ENCODE data around the gene MACF1. TPM values are rescaled to one million over a fixed set of nuclear protein-coding genes. Genes with fewer than 3 reads are reported as not detected.

MACF1 gene
- total RNA-seq, 1 experiment from 2014 or later: 190 TPM

DNA sequence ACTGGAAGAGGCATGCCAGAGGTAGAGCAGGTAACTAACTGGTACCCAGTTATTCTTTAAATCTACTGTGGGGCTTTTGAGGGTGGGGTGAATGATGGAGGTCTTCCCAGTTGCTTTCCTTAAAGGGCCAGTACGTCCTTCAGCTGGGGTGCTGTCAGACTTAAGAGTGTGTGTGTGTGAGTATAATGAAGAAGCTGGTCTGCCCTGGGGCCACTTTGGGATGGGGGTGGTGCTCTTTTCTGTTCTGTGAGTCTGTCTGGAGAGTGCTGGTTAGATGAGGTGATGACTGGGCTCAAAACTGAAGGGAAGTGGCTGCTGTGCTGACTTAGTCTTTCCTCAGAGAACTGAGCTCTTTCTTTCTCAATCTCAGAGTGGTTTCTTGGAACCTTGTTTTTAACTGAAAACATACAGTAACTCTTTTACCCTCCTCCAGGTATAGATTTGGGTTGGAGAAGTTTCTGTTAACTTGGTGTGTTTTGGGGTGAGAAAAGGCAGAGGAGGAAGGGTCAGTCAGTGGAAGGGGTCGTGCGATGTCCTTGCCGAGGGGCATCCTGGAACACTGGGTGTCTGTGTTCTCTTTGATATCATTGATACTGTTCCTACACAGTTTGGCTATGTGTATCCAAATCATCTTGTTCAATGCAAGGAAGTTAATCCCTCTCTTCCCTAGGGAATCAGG is 746 bp downstream of the MACF1 start:
- H3K79me2 ChIP-seq (ENCODE audit: insufficient read depth, low read length): peaks cover 14% of the 10 kb centered on the region; the same call in 1 of the 2 replicates
- TF ChIP-seq, protein P1, sequence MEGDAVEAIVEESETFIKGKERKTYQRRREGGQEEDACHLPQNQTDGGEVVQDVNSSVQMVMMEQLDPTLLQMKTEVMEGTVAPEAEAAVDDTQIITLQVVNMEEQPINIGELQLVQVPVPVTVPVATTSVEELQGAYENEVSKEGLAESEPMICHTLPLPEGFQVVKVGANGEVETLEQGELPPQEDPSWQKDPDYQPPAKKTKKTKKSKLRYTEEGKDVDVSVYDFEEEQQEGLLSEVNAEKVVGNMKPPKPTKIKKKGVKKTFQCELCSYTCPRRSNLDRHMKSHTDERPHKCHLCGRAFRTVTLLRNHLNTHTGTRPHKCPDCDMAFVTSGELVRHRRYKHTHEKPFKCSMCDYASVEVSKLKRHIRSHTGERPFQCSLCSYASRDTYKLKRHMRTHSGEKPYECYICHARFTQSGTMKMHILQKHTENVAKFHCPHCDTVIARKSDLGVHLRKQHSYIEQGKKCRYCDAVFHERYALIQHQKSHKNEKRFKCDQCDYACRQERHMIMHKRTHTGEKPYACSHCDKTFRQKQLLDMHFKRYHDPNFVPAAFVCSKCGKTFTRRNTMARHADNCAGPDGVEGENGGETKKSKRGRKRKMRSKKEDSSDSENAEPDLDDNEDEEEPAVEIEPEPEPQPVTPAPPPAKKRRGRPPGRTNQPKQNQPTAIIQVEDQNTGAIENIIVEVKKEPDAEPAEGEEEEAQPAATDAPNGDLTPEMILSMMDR (conservative IDR thresholded peaks at IDR 0.05): no peak
- H3K79me1 ChIP-seq (ENCODE audit: insufficient read depth, low read depth, low read length, poor library complexity, severe bottlenecking): no peaks in the 10 kb centered on the region
- no peaks in the 10 kb centered on the region for H3K27me3 ChIP-seq (ENCODE audit: insufficient read depth, low read length)
- H3K36me3 Mint-ChIP-seq (ENCODE audit: insufficient read depth in 1 of 3, low read depth in 3 of 3): peaks cover 0 to 3% (median 2%) of the 10 kb centered on the region in 3 experiments; a peak in 1 of 7 replicates
- DNase-seq: no peak
- H3K14ac ChIP-seq (ENCODE audit: insufficient read depth, low read length): no peak overlapping the region
- no peak overlapping the region for H2BK120ac ChIP-seq (ENCODE audit: low read depth, low read length, poor library complexity, severe bottlenecking)
- no peak overlapping the region for H3K56ac ChIP-seq (ENCODE audit: insufficient read length, low read depth, low read length)
- no peak overlapping the region for H4K8ac ChIP-seq (replicated peaks; ENCODE audit: insufficient read length, low read depth, low read length)
- no peaks in the 10 kb centered on the region for H3K9me3 ChIP-seq (ENCODE audit: control insufficient read depth, low read depth, low read length)
- H3K4me2 ChIP-seq (ENCODE audit: insufficient read depth, insufficient read length, low read length): no peak overlapping the region
- WGBS (ENCODE audit: extremely low coverage, insufficient read length, low lambda C conversion rate): no CpG with 5 or more reads among the region's 4 CpGs
- H2AK5ac ChIP-seq (ENCODE audit: insufficient read length, low read length): no peak overlapping the region
- H3K27ac Mint-ChIP-seq: peak overlapping the region; percentile 31 to 96 (median 87)
- no peak overlapping the region for H2BK5ac ChIP-seq (ENCODE audit: insufficient read length, low read length)
- peaks cover 8% of the 10 kb centered on the region for H3K4me1 ChIP-seq (ENCODE audit: insufficient read depth, low read length)
- no peaks in the 10 kb centered on the region; the same call in 1 of the 2 replicates for H3K27me3 Mint-ChIP-seq (ENCODE audit: low read depth)
- H2AFZ ChIP-seq (ENCODE audit: low read length): no peak overlapping the region
- H3K23ac ChIP-seq (ENCODE audit: insufficient read length, low read depth, low read length): no peak overlapping the region
- H3K4ac ChIP-seq (ENCODE audit: low read depth, low read length): no peak overlapping the region
- no peak overlapping the region for H2BK15ac ChIP-seq (ENCODE audit: low read depth, low read length)
- no peaks in the 10 kb centered on the region; a peak in 1 of 5 replicates for H3K9me3 Mint-ChIP-seq
- no peaks in the 10 kb centered on the region for H4K20me1 ChIP-seq (ENCODE audit: control insufficient read depth, insufficient read depth, insufficient read length)
- no peak overlapping the region for H4K5ac ChIP-seq (ENCODE audit: insufficient read length, low read depth, low read length)
- H2BK20ac ChIP-seq (ENCODE audit: low read depth, low read length, poor library complexity, severe bottlenecking): no peak overlapping the region
- H3T11ph ChIP-seq (ENCODE audit: low read length): no peak overlapping the region
- no peak overlapping the region for H2BK12ac ChIP-seq (ENCODE audit: insufficient read length, low read depth, low read length)
- no peaks in the 10 kb centered on the region for H3K23me2 ChIP-seq (ENCODE audit: insufficient read length, low read depth, low read length, poor library complexity, severe bottlenecking)
- H3K4me1 Mint-ChIP-seq: peaks cover 20 to 30% of the 10 kb centered on the region in 2 experiments
- no peak overlapping the region for H3K9ac ChIP-seq (ENCODE audit: extremely low read depth, insufficient read length, low read length)
- H3K4me3 Mint-ChIP-seq: peak overlapping the region in 1 of 2 experiments; percentile 16; a peak in 3 of 5 replicates
- no peak overlapping the region for H3K27ac ChIP-seq (ENCODE audit: insufficient read length, low read depth, low read length)
- no peak overlapping the region for H3K18ac ChIP-seq (ENCODE audit: insufficient read length, low read depth, low read length)
- H4K91ac ChIP-seq (ENCODE audit: insufficient read length, low read depth, low read length): no peak overlapping the region
